Stomach (tissue), 9 donors: Measurements from ENCODE around the gene NLRC5. TPM values are rescaled to one million over a fixed set of nuclear protein-coding genes. Genes with fewer than 3 reads are reported as not detected.

Experiments used
- DNase-seq, 2 donors: peaks; one replicate each; pipeline versions ENCODE4 v3.0.0 to v3.0.0-alpha.2; 2013 to 2019
- H3K27ac ChIP-seq, 5 donors: fragments of 200-600 bp in 4 of 5; sonication (generic) in 4 of 5; one replicate each; pipeline ENCODE4 v1.5.1; 2013 to 2019; ENCODE audit warnings: mild to moderate bottlenecking in 1 of 5, moderate library complexity in 1 of 5
- H3K27me3 ChIP-seq, 3 donors: fragments of 200-600 bp; sonication (generic); one replicate each; pipeline ENCODE4 v1.5.1; 2017 to 2019; ENCODE audit warnings: mixed run types in 1 of 3
- H3K36me3 ChIP-seq, 4 donors: fragments of 200-600 bp; sonication (generic); 1 replicate in 3 of 4; 2 replicates in 1 of 4; pipeline ENCODE4 v1.5.1; 2016 to 2019
- H3K4me1 ChIP-seq, 4 donors: fragments of 200-600 bp; sonication (generic); one replicate each; pipeline ENCODE4 v1.5.1; 2016 to 2019
- H3K4me3 ChIP-seq, 4 donors: fragments of 200-600 bp; sonication (generic) in 3 of 4; one replicate each; pipeline ENCODE4 v1.5.1; 2016 to 2019; ENCODE audit warnings: mild to moderate bottlenecking in 1 of 4
- H3K9me3 ChIP-seq, 4 donors: fragments of 200-600 bp; sonication (generic); one replicate each; pipeline ENCODE4 v1.5.1; 2016 to 2019
- CTCF ChIP-seq, 7 experiments: fragments of 450-650 bp in 4 of 7; fragments of 200-600 bp in 3 of 7; sonication (generic) in 3 of 7; IDR thresholded peaks; one replicate each; pipeline ENCODE4 v1.5.1; 2016 to 2019; ENCODE audit warnings: antibody characterized with exemption in 7 of 7, control low read depth in 2 of 7, mild to moderate bottlenecking in 1 of 7
- EP300 ChIP-seq: sonication (generic); formaldehyde crosslinking; IDR thresholded peaks from one replicate; pipeline ENCODE4 v1.6.1; 2017; ENCODE audit warnings: antibody characterized with exemption
- POLR2A ChIP-seq, 4 donors: fragments of 450-650 bp; IDR thresholded peaks; one replicate each; pipeline ENCODE4 v1.6.1; 2016; ENCODE audit warnings: antibody characterized with exemption in 4 of 4, control low read depth in 2 of 4, mild to moderate bottlenecking in 1 of 4, moderate library complexity in 1 of 4
- POLR2AphosphoS5 ChIP-seq, 3 donors: sonication (generic); formaldehyde crosslinking; IDR thresholded peaks; one replicate each; pipeline ENCODE4 v1.6.1; 2016; ENCODE audit warnings: antibody characterized with exemption in 3 of 3
- WGBS, 5 donors: extraction: QIAGEN DNeasy Blood & Tissue Kit in 3 of 5; methylation state at CpG; one replicate each; pipeline versions ENCODE4 v1.1.5 to v1.1.7; 2013 to 2018; 5-methylcytosine and 5-hydroxymethylcytosine counted together
- intact Hi-C: fragments of 100-400 bp; cut with DNase I; formaldehyde crosslinking; loops from one replicate; pipeline ENCODE4 v1.15.1; 2023; ENCODE audit warnings: low total_unique reads
- polyA plus RNA-seq, 3 donors: library from polyadenylated mRNA; stranded (reverse); fragments of 200-250 nt; gene quantifications; one replicate each; pipeline ENCODE4 v1.2.3, GENCODE V29; 2013
- total RNA-seq, 5 donors: library from RNA; depleted of rRNA; stranded (reverse); fragments of >200 nt; gene quantifications; one replicate each; pipeline versions ENCODE4 v1.1.0 to v1.2.3, GENCODE V29; 2014 to 2016
- donor health status: healthy with polysubstance abuse.
- donor health status: Bipolar disorder and iron deficiency.
- donor health status: healthy.

NLRC5 gene
- total and polyA plus RNA-seq, 8 donors: 11.7 to 265 (median 29.4) TPM

GRCh38 chr16:57041182-57042156 is 52.1 kb downstream of the NLRC5 start:
- H3K27me3 ChIP-seq: no peaks in the 10 kb centered on the region
- intact Hi-C loops: no loop called here
- peaks cover 0 to 51% (median 3%) of the 10 kb centered on the region in 4 donors for H3K4me1 ChIP-seq
- H3K4me3 ChIP-seq: peak overlapping the region in 2 of 4 donors; percentile 10 to 19
- H3K27ac ChIP-seq: peak overlapping the region in 3 of 5 donors; percentile 39 to 79 (median 74)
- WGBS, 5 donors: 63 to 92% (median 80%) methylated on average over 12 of the region's 12 CpGs
- peaks cover 5 to 81% (median 64%) of the 10 kb centered on the region in 4 donors for H3K36me3 ChIP-seq
- DNase-seq: peak; percentile 39 to 43
- no peaks in the 10 kb centered on the region for H3K9me3 ChIP-seq
- TF ChIP-seq POLR2AphosphoS5 (IDR thresholded peaks at IDR 0.05) (no peak), CTCF (IDR thresholded peaks at IDR 0.05) (no peak), POLR2A (IDR thresholded peaks at IDR 0.05) (no peak), EP300 (no peak)

GRCh38 chr16:57042157-57043111 is 53.1 kb downstream of the NLRC5 start:
- intact Hi-C loops: no loop called here
- peaks cover 5 to 84% (median 63%) of the 10 kb centered on the region in 4 donors for H3K36me3 ChIP-seq
- H3K4me3 ChIP-seq: no peak overlapping the region
- peak overlapping the region in 2 of 5 donors; percentile 74 to 79 for H3K27ac ChIP-seq
- TF ChIP-seq POLR2A (IDR thresholded peaks at IDR 0.05) (no peak), EP300 (no peak)
- H3K27me3 ChIP-seq: no peaks in the 10 kb centered on the region
- DNase-seq: peak in 1 of 2 donors; percentile 31
- H3K4me1 ChIP-seq: peaks cover 0 to 47% (median 3%) of the 10 kb centered on the region in 4 donors
- H3K9me3 ChIP-seq: no peaks in the 10 kb centered on the region
- WGBS, 5 donors: 72 to 84% (median 75%) methylated on average over 9 to 14 of the region's 14 CpGs

GRCh38 chr16:57043248-57043647 is 53.9 kb downstream of the NLRC5 start:
- TF ChIP-seq CTCF (IDR thresholded peaks at IDR 0.05): no peak
- no peak for TF ChIP-seq POLR2A (IDR thresholded peaks at IDR 0.05)
- TF ChIP-seq EP300: no peak
- TF ChIP-seq POLR2AphosphoS5 (IDR thresholded peaks at IDR 0.05): no peak
- H3K4me1 ChIP-seq: peaks cover 0 to 42% (median 3%) of the 10 kb centered on the region in 4 donors
- H3K4me3 ChIP-seq: no peak overlapping the region
- intact Hi-C loops: no loop called here
- H3K36me3 ChIP-seq: peaks cover 9 to 89% (median 68%) of the 10 kb centered on the region in 4 donors
- WGBS, 5 donors: 76 to 94% (median 92%) methylated on average over 9 of the region's 9 CpGs
- no peak for DNase-seq
- H3K9me3 ChIP-seq: no peaks in the 10 kb centered on the region
- H3K27ac ChIP-seq: peak overlapping the region in 1 of 5 donors; percentile 74
- no peaks in the 10 kb centered on the region for H3K27me3 ChIP-seq

- peaks cover 4 to 100% (median 75%) of the 10 kb centered on the region in 4 donors for H3K36me3 ChIP-seq
Measured at GRCh38 chr16:57044931-57045693, 55.8 kb downstream of the NLRC5 start.

More at GRCh38 chr16:57044931-57045693, 55.8 kb downstream of the NLRC5 start:
- 68 to 77% (median 75%) methylated on average over 11 to 12 of the region's 12 CpGs for WGBS, 5 donors
- H3K27ac ChIP-seq: no peak overlapping the region
- no peaks in the 10 kb centered on the region for H3K9me3 ChIP-seq
- H3K4me3 ChIP-seq: no peak overlapping the region
- intact Hi-C loops: no loop called here
- H3K27me3 ChIP-seq: no peaks in the 10 kb centered on the region
- H3K4me1 ChIP-seq: peaks cover 0 to 33% (median 3%) of the 10 kb centered on the region in 4 donors
- no peak for DNase-seq
- no peak for TF ChIP-seq EP300
- TF ChIP-seq POLR2AphosphoS5 (IDR thresholded peaks at IDR 0.05): no peak
- TF ChIP-seq POLR2A (IDR thresholded peaks at IDR 0.05): no peak
- TF ChIP-seq CTCF (IDR thresholded peaks at IDR 0.05): no peak
